ENCODE measurements around the gene CCN2. TPM values are rescaled to one million over a fixed set of nuclear protein-coding genes. Genes with fewer than 3 reads are reported as not detected.

The CCN2 gene
- total RNA-seq, 2 donors from 2014 or later: 821 to 1,207 TPM

GRCh38 chr6:131955876-131956275 lies 4.7 kb upstream of the CCN2 start:
- TF ChIP-seq CTCF (IDR thresholded peaks at IDR 0.05): no peak
- no peaks in the 10 kb centered on the region for H3K9me3 ChIP-seq
- H3K27me3 ChIP-seq (replicated peaks; ENCODE audit: insufficient read depth): no peaks in the 10 kb centered on the region
- no peak overlapping the region for H3K4me3 ChIP-seq
- no peak for ATAC-seq (ENCODE audit: insufficient number of reproducible peaks, low FRiP score, low read depth)
- H3K27ac ChIP-seq: peak overlapping the region in 1 of 2 donors; percentile 92
- H3K36me3 ChIP-seq: no peaks in the 10 kb centered on the region
- no peak for DNase-seq (ENCODE audit: low spot score)
- H3K4me1 ChIP-seq (ENCODE audit: control insufficient read depth in 1 of 2, low read depth in 2 of 2): peaks cover 22 to 47% of the 10 kb centered on the region in 2 donors

- Histone ChIP-seq H3K27me3 (replicated peaks; ENCODE audit: insufficient read depth) (no peaks in the 10 kb centered on the region), H3K4me3 (peak overlapping the region; percentile 26), H3K27ac (peak overlapping the region; percentile 92 to 97), H3K9me3 (no peaks in the 10 kb centered on the region), H3K36me3 (peaks cover 2% of the 10 kb centered on the region), H3K4me1 (ENCODE audit: control insufficient read depth in 1 of 2, low read depth in 2 of 2) (peaks cover 19 to 45% of the 10 kb centered on the region in 2 donors)
- no peak for TF ChIP-seq CTCF (IDR thresholded peaks at IDR 0.05)
- no peak for DNase-seq (ENCODE audit: low spot score)
- ATAC-seq (ENCODE audit: insufficient number of reproducible peaks, low FRiP score, low read depth): no peak
These were observed 4.0 kb upstream of the CCN2 start for GRCh38 chr6:131955192-131955591.

GRCh38 chr6:131954775-131955107 lies 3.6 kb upstream of the CCN2 start:
- Histone ChIP-seq H3K9me3 (no peaks in the 10 kb centered on the region), H3K27me3 (replicated peaks; ENCODE audit: insufficient read depth) (no peaks in the 10 kb centered on the region), H3K36me3 (peaks cover 6% of the 10 kb centered on the region), H3K4me1 (ENCODE audit: control insufficient read depth in 1 of 2, low read depth in 2 of 2) (peaks cover 19 to 42% of the 10 kb centered on the region in 2 donors), H3K27ac (peak overlapping the region; percentile 92 to 97), H3K4me3 (peak overlapping the region; percentile 26)
- ATAC-seq (ENCODE audit: insufficient number of reproducible peaks, low FRiP score, low read depth) (no peak), DNase-seq (ENCODE audit: low spot score) (peak; percentile 29)
- no peak for TF ChIP-seq CTCF (IDR thresholded peaks at IDR 0.05)

DNA sequence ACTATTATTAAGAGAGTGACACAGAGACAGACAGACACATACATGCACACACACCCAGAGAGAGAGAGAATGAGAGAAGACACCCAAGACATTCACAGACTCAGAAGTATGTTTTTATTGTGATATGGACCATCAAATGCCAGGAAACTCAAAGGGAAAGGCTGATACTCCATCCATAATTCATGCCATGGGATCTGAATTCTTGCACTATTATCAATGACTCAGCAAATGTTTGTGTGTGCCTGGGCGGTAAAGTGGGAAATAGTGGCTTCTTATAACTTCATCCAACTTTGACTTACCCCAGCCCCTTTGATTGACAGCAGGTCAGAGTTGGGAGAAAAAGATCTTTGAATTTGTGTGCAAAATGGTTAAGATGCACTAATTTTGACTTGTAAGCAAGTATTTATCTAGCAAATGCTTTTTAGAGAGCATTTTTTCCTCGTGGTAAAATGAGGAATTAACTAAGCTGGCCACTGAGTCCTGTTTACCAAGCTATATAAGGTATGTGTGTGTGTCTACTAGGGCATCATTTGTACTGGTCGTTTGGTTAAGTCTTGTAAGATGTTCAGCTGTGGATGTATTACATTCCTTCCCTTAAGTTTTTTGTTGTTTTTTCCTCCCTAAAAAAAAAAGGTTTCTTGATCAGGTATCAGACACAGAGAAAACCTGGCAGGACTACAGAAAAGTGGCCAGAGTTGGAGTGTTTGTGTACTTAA lies 3.0 kb upstream of the CCN2 start:
- Histone ChIP-seq H3K4me1 (ENCODE audit: control insufficient read depth in 1 of 2, low read depth in 2 of 2) (peaks cover 19 to 42% of the 10 kb centered on the region in 2 donors), H3K27ac (peak overlapping the region; percentile 92 to 97), H3K9me3 (no peaks in the 10 kb centered on the region), H3K4me3 (peak overlapping the region; percentile 26), H3K36me3 (peaks cover 12% of the 10 kb centered on the region), H3K27me3 (replicated peaks; ENCODE audit: insufficient read depth) (no peaks in the 10 kb centered on the region)
- TF ChIP-seq CTCF (IDR thresholded peaks at IDR 0.05): no peak
- ATAC-seq (ENCODE audit: insufficient number of reproducible peaks, low FRiP score, low read depth) (no peak), DNase-seq (ENCODE audit: low spot score) (no peak)

DNA sequence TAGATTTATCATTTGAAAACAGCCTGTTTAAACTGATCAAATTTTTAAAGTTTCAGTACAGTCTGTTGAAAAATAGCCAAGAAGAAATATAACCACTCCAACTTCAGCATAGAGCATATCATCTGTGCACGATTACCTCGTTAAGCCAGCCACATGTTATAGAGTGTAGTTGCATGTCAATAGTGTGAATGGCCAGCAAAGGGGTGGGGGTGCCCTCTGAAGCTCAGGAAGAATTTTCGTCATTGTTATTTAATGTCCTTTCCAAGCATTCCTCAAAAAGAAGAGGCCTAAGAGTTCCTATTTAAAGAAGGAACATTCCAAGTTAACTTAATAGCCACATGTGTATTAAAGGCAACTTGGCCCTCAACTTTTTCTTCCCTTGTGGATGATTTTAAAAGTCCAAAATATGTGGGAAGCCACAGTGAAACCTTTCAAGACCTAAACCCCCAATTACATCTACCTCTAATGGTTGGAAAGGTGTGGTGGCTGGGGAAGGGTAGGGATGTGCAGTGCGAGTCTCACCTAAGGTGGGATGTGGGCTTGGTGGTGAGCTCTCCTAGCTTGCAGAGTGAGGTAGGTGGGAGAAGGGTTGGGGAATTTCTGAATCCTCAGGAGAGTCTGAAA lies 1.8 kb upstream of the CCN2 start:
- Histone ChIP-seq H3K36me3 (peaks cover 18% of the 10 kb centered on the region), H3K27ac (peak overlapping the region; percentile 92 to 97), H3K4me3 (no peak overlapping the region), H3K27me3 (replicated peaks; ENCODE audit: insufficient read depth) (no peaks in the 10 kb centered on the region), H3K4me1 (ENCODE audit: control insufficient read depth in 1 of 2, low read depth in 2 of 2) (peaks cover 19 to 42% of the 10 kb centered on the region in 2 donors), H3K9me3 (no peaks in the 10 kb centered on the region)
- no peak for TF ChIP-seq CTCF (IDR thresholded peaks at IDR 0.05)
- ATAC-seq (ENCODE audit: insufficient number of reproducible peaks, low FRiP score, low read depth): no peak
- DNase-seq (ENCODE audit: low spot score): no peak
